Activated CD8-positive, alpha-beta memory T cell treated with anti-CD3 and anti-CD28 coated beads for 24 hours (primary cell): ENCODE results near the gene GPLD1.

ENCODE experiments used
- DNase-seq: peaks from one replicate; pipeline ENCODE4 v3.0.0-alpha.2; 2020

The GPLD1 gene

DNA sequence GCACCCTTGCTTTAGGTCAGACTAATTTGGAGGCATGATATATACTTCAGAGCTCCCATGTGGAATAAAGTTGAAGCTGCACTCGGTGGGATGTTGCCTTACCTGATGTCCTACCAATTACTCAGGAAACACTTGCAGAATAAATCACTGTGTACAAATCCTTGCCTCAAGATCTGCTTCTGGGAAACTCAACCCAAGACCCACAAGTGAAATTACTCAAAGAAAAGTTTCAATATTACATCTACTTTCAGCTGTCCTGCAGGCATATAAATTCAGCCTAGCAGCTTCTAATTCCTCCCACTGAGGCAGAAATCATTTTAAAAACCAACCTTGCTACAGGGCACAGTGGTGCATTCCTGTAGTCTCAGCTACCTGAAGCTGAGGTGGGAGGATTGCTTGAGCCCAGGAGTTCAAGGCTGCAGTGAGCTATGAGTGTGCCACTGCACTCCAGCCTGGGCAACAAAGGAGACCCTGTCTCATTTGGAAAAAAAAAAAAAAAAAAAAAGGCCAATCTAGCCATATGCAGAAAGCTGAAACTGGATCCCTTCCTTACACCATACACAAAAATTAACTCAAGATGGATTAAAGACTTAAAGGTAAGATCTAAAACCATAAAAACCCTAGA, 110.8 kb downstream of the GPLD1 start:
- no peak for DNase-seq
